OCI-LY1 (cell line): Measurements from ENCODE around the gene LOXL4.

ENCODE experiments used
- EZH2 ChIP-seq: fragments of 200-600 bp; sonication (generic), shearing (Covaris generic); IDR thresholded peaks from 2 replicates; pipeline ENCODE4 v1.8.0; 2017; ENCODE audit warnings: borderline replicate concordance, mixed run types, mild to moderate bottlenecking, antibody characterized with exemption, low read length, moderate library complexity, mixed read lengths
- TF ChIP-seq, protein P1 (sequence below): fragments of 200-600 bp; sonication (generic), shearing (Covaris generic); IDR thresholded peaks from 2 replicates; pipeline ENCODE4 v1.5.1; 2017; ENCODE audit warnings: mild to moderate bottlenecking, antibody characterized with exemption, low read length, moderate library complexity, mixed read lengths

DNA sequence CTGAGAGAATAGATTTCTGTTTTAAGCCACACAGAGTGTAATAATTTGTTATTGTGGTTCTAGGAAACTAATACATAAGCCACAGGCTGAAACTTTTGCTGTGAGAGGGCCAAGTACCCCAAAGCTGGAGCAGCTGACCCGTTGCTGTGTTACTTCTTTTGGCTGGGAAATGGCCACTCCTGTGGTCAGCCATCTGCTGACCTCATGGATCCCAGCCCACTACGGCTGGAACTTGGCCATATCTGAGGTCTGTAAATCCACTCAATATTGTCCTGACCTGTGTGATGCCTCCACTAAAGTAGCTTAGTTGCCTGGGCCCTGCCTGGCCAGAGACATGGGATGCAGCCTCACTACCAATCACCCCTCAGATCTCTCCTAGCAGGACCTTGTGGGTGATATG, 17.4 kb upstream of the LOXL4 start:
- TF ChIP-seq EZH2: no peak
- TF ChIP-seq, protein P1, sequence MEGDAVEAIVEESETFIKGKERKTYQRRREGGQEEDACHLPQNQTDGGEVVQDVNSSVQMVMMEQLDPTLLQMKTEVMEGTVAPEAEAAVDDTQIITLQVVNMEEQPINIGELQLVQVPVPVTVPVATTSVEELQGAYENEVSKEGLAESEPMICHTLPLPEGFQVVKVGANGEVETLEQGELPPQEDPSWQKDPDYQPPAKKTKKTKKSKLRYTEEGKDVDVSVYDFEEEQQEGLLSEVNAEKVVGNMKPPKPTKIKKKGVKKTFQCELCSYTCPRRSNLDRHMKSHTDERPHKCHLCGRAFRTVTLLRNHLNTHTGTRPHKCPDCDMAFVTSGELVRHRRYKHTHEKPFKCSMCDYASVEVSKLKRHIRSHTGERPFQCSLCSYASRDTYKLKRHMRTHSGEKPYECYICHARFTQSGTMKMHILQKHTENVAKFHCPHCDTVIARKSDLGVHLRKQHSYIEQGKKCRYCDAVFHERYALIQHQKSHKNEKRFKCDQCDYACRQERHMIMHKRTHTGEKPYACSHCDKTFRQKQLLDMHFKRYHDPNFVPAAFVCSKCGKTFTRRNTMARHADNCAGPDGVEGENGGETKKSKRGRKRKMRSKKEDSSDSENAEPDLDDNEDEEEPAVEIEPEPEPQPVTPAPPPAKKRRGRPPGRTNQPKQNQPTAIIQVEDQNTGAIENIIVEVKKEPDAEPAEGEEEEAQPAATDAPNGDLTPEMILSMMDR: no peak
